HG03175 (cell line): ENCODE data around the gene ATG7.
A peak's percentile ranks its signal among the peaks of the same experiment; 100 is the strongest.

Experiments used
- ATAC-seq: cut with Tn5 transposase; IDR thresholded peaks from one replicate; pipeline ENCODE4 v1.9.1; 2021; ENCODE audit warnings: mild to moderate bottlenecking, moderate library complexity; ENCODE audit not compliant: unreplicated experiment

ATG7 gene

GRCh38 chr3:11271986-11272904 is at the start of gene ATG7:
TSS of gene ATG7 (plus strand) at chr3:11272397. CDS start at chr3:11298696, 26,299 bp downstream.
- peak; percentile 98 for ATAC-seq

GRCh38 chr3:11224010-11224409 is 48.2 kb upstream of the ATG7 start:
- no peak for ATAC-seq

- no peak for ATAC-seq
Measured at GRCh38 chr3:11224870-11225229, 47.3 kb upstream of the ATG7 start.

- no peak for ATAC-seq
Measured at GRCh38 chr3:11226042-11226370, 46.2 kb upstream of the ATG7 start.

GRCh38 chr3:11228041-11228440 is 44.2 kb upstream of the ATG7 start:
- no peak for ATAC-seq

- no peak for ATAC-seq
Measured at GRCh38 chr3:11230125-11230524, 42.1 kb upstream of the ATG7 start.

GRCh38 chr3:11230832-11231231 is 41.4 kb upstream of the ATG7 start:
- ATAC-seq = no peak

- no peak for ATAC-seq
Measured at GRCh38 chr3:11235385-11235784, 36.8 kb upstream of the ATG7 start.

GRCh38 chr3:11236588-11237461 is 35.4 kb upstream of the ATG7 start:
- peak; percentile 76 for ATAC-seq

GRCh38 chr3:11238060-11238459 is 34.1 kb upstream of the ATG7 start:
- ATAC-seq = no peak

GRCh38 chr3:11238880-11239279 is 33.3 kb upstream of the ATG7 start:
- ATAC-seq = no peak

GRCh38 chr3:11239796-11240195 is 32.4 kb upstream of the ATG7 start:
- ATAC-seq = no peak

- no peak for ATAC-seq
Measured at GRCh38 chr3:11240496-11240895, 31.7 kb upstream of the ATG7 start.

GRCh38 chr3:11244121-11244677 is 28.0 kb upstream of the ATG7 start:
- no peak for ATAC-seq

GRCh38 chr3:11245276-11245675 is 26.9 kb upstream of the ATG7 start:
- ATAC-seq = no peak

- no peak for ATAC-seq
Measured at GRCh38 chr3:11245827-11246662, 26.2 kb upstream of the ATG7 start.

GRCh38 chr3:11246663-11246970 is 25.6 kb upstream of the ATG7 start:
- no peak for ATAC-seq

- no peak for ATAC-seq
Measured at GRCh38 chr3:11247362-11247761, 24.8 kb upstream of the ATG7 start.

GRCh38 chr3:11248596-11248995 is 23.6 kb upstream of the ATG7 start:
- ATAC-seq = no peak

- no peak for ATAC-seq
Measured at GRCh38 chr3:11250902-11251806, 21.0 kb upstream of the ATG7 start.
